HG02943 (cell line): ENCODE results near the gene BRDT.

Source experiments
- ATAC-seq: cut with Tn5 transposase; IDR thresholded peaks from one replicate; pipeline ENCODE4 v1.9.1; 2021; ENCODE audit warnings: mild to moderate bottlenecking, low read depth, moderate library complexity; ENCODE audit not compliant: unreplicated experiment

The BRDT gene

GRCh38 chr1:91949356-91949699 is at the start of gene BRDT:
Gene BRDT, plus strand, starts transcription at chr1:91949401. Its CDS starts 13,354 bp downstream, at chr1:91962755.
- ATAC-seq: no peak

DNA sequence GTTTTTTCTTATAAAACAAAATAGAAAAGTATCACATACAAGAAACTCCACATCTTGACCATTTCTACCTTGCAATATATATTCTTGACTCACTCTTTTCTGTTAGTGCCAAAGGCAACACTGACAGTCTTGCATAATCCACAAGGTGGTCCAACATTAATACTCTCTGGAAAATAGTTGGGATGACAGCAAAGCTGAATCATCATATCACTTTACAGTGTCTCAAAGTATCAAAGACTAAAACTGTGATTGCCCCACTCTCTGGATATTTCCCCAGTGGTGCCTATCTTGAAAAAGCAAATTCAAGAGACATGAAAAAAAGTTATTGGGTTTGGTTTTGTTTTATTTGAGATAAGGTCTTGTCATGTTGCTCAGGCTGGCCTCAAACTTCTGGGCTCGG is 48.6 kb upstream of the BRDT start:
- no peak for ATAC-seq

DNA sequence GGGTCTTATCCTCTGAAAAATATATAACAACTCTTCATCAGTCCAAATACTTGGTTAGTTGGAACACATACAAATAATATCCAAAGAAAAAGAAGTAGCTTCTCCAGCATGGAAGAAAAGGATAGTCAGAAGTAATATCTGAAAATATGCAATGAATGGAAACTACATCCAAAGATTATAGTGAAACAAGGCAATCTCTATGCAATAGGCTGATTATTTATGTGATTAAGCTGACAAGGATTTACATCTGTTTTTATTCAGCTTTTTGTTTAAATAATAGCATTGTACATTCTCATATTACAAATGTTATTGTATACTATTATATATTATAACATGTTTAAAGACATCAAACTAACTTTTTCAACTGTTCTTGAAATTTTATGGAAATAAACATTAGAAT is 48.0 kb upstream of the BRDT start:
- ATAC-seq: no peak

DNA sequence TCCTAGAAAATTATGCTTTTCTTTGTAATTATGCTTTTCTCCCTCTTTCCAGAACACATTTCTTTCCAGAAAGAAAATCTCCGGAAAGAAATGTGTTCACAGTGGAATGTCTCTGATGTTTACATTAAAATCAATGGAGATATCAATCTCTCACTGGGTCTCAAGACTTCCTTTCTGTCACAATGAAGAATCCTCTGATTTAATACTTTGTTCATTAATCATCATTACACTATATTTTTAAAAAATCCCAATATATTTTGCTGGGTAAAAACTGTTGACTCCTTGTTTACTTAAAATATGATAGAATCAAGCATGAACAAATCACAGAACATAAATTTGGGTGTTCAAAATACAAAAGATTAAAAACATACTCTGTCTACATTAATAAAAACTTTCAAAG is 36.9 kb upstream of the BRDT start:
- no peak for ATAC-seq

DNA sequence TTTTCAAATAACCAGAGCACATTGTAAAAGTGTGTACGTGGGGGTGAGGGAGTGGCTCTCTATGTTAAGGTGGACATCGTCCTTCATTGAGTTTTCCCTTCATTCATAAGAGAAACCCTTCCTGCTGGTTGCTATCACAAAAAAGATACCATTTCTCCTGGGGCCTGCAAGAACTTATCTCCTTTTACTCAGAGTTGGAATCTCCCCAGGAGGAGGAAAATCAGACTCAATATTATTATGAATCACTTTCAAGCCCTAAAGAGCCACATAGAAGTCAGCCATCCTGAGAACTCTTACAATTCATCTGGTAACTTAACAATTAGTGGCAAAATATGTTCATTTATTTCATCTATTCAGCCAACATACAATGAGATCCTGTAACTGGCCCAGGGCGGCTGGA is 36.2 kb upstream of the BRDT start:
- no peak for ATAC-seq

- no peak for ATAC-seq
Measured at GRCh38 chr1:91916046-91916445, 33.2 kb upstream of the BRDT start.

DNA sequence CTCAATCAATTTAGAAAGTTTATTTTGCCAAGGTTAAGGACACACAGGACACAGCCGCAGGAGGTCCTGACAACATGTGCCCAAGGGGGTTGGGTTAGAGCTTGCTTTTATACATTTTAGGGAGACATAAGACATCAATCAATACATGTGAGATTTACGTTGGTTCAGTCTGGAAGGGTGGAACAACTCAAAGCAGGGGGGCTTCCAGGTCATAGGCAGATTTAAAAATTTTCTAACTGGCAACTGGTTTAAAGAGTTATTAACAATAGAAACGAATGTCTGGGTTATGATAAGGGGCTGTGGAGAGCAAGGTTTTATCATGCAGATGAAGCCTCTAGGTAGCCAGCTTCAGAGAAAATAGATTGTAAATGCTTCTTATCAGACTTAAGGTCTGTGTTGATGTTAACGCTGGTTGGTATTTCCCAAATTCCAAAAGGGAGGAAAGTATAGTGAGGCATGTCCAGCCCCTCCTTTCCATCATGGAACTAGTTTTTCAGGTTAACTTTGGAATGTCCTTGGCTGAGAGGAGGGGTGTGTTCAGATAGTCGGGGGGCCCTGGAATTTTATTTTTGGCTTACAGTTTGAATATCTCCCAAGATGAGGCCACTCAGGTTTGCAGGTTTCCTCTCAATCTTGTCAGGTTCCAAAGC is 32.3 kb upstream of the BRDT start:
- no peak for ATAC-seq

DNA sequence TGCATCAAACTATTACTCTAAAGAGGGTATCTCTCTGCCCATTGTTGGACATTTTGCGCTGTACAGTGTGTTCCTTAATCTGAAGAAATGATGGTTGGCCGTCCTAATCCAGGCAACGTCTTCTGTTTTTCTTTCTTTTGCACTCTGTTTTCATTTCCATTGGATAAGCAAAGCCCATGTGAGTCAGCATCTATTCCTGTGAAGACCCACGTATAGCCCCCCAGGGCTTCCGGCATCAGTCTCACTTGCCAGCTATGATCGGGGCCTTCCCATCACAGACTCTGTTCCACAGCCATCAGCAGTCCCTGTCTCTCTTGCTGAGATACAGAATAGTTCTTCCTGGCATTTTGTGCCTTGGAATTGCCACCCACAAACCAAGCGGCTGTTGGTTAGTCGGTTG is 29.2 kb upstream of the BRDT start:
- no peak for ATAC-seq

GRCh38 chr1:91924146-91924545 is 25.1 kb upstream of the BRDT start:
- no peak for ATAC-seq

DNA sequence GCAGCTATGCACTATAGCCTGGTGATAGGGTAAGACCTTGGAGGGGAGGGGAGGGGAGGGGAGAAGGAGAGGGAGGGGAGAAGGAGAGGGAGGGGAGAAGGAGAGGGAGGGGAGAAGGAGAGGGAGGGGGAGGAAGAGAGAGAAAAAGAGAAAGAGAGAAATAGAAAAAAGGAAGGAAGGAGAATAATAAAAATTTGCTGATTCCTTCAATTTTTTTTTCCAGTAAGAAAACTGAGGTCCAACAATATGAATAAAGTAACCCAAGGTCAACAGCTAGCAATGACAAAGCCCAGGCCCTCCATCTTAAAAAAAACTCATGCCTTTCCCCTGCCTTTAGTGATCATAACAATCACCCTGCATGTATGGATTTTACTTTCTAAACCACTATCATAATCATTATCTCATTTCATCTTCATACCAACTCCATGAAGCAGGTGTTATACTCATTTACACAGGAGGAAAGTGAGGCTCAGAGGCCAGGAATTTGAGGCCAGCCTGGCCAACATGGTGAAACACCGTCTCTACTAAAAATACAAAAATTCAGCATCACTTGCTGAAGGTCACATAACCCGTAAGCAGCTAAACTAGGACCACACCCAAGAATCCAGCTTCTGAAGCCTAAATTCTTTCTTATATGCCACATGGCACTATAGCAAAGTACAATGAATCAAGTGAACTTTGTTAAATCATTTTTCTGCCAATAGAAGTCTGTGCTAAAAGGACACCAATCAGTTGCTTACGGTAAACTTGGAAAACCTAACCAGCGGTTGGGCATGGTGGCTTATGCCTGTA is 23.4 kb upstream of the BRDT start:
- no peak for ATAC-seq

DNA sequence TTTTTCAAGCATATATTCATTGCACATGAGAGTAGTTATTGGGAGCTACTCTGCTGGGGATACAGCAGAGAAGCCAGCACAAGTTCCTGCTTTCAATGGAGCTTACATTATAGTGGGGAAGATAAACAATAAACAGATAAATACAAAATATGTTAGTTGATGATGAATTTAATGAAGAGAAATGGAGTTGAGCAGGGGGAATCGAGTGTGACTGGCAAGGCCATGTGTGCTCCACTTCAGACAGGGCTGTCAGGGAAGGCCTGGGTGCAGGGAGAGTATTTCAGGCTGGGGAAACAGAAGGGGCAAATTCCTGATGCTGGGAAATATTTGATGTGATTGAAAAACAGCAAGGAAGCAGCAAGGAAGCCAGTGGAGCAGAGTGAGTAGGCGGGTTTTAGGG is 21.2 kb upstream of the BRDT start:
- ATAC-seq: no peak

- no peak for ATAC-seq
Measured at GRCh38 chr1:91929250-91929649, 20.0 kb upstream of the BRDT start.

- no peak for ATAC-seq
Measured at GRCh38 chr1:91937613-91938012, 11.6 kb upstream of the BRDT start.

- ATAC-seq: no peak
Measured at GRCh38 chr1:91940496-91940895, 8.7 kb upstream of the BRDT start.

DNA sequence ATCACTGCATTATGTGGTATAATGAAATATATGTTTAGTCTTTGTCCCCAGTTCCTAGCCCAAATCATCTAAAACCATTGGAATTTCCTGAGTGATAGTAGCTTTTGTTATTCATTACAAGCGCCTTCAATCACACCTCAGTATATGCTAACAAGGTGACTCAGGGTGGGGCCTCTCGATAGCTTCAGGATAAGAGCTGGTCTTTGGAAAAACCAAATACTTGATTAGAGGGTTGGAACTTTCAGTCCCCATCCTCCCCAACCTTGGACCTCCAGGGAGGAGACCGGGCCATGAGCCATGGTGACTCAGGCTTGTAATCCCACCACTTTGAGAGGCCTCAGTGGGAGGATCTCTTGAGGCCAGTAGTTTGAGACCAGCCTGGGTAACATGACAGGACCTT is 5.1 kb upstream of the BRDT start:
- no peak for ATAC-seq

GRCh38 chr1:91948097-91948496 is 1.1 kb upstream of the BRDT start:
- ATAC-seq: no peak

DNA sequence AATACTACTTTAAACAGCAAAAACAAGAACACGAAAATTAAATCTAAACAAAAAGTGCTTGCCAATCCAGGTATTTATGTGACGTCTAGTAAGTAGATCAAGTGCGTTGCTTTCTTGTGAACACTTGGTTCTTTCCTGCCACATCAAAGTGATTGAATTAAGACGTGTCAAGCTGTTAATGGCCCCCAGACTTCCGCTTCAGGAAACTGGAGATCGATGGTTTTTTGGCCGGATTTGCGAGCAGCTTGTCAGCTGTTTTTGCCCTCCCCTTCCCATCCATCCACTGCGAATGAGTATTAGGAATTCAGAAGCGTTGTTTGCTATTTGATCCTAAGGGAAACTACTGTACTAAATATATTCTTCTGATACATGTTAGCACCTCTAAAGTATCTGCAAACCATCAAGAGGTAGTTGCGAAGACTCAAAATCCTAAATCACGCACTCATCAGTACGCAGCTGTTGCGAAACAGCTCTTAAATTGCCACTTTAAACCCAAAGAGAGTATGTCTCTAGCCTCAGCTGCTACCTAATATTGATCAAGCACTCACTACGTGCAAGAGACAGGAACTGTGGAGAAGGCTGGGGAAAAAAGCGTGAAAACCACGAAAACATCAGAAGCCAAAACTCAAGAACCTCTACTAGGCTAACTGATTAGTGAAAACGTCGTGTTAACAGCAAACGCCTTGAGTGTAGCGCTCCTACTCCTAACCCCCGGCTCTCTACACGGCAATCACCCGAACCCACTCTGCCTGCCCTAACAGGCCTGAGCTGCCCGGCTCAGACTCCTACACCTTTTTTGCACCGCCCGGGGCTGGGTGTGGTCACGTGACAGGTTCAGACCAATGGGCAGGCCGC is 473 bp upstream of the BRDT start:
- no peak for ATAC-seq

DNA sequence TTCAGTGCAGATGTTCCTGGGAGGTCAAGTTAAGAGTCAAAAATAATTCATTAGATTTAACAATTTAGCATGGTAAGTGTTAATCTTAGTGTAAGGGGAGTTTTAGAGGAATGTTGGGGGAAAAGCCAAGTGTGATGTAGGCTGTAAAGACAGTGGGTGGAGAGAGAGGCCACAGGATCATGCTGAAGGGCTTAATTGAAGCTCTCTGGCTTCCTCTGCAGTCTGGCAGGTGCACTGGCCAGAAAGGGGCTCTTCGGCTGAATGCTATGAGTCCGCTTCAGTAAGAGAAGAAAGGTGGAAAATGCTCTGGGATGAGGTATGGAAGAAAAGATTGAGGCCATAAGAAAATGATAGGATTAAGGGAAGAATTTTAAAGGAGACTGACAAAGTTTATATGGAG is 3.0 kb downstream of the BRDT start:
- no peak for ATAC-seq

DNA sequence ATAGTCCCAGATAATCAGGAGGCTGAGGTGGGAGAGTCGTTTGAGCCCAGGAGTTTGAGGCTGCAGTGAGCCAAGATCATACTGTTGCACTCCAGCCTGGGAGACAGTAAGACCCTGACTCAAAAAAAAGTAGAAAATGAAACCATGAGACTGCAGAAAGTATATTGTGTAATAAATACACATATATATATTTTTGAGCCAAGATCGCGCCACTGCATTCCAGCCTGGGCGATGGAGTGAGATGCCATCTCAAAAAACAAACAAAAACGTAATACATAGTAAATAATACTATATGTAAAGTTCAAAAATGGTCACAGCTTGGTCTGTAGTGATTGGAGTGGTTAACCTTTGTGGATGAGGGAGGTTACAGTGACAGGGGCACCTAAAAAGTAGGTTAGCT is 9.7 kb downstream of the BRDT start:
- no peak for ATAC-seq

DNA sequence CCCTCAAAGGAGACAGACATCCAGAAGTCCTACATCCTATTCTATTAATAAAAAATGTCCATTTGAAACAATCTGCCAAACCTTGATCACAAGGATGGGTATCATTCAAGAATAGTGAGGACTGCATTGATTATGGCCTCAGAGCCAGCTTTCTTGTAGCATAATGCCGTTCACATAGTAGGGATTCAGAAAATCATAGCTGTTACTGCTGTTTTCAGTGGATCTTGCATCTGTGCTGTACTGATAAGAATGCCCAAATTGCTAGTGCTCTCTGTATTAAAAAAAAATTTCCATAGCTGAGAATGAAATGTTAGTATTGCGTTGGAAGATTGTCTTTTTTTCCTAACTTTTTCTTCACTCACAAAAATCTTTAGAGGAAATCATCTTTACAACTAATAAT is 19.1 kb downstream of the BRDT start:
- no peak for ATAC-seq

DNA sequence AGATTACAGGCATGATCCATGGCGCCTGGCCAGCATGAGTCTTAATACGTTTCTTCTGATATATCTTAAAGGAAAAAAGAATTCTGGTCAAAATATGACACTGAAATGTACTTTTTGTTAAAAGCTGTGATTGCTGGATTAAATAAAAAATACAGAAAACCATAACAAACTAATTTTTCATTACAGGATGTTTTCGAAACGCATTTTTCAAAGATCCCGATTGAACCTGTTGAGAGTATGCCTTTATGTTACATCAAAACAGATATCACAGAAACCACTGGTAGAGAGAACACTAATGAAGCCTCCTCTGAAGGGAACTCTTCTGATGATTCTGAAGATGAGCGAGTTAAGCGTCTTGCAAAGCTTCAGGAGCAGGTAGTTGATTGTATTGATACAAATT is 30.2 kb downstream of the BRDT start:
- ATAC-seq: no peak

DNA sequence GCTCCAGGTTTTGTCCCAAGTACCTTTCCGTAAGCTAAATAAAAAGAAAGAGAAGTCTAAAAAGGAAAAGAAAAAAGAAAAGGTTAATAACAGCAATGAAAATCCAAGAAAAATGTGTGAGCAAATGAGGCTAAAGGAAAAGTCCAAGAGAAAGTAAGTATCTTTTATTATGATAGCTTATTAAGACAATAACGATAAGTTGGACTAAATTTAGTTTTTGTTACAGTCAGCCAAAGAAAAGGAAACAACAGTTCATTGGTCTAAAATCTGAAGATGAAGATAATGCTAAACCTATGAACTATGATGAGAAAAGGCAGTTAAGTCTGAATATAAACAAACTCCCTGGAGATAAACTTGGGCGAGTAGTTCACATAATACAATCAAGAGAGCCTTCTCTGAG is 31.5 kb downstream of the BRDT start:
- no peak for ATAC-seq
